Upper lobe of right lung (tissue), 1 donor: Measurements from ENCODE around the gene CSTPP1. TPM values are rescaled to one million over a fixed set of nuclear protein-coding genes. Genes with fewer than 3 reads are reported as not detected.

ENCODE experiments used
- ATAC-seq: fragments of 200-7000 bp; cut with Tn5 transposase; one replicate; pipeline ENCODE4 v1.9.1; 2020; ENCODE audit warnings: mild to moderate bottlenecking, moderate library complexity
- DNase-seq: peaks from one replicate; pipeline ENCODE4 v3.0.0-alpha.2; 2020
- H3K27ac ChIP-seq: fragments of 200-600 bp; one replicate; pipeline ENCODE4 v1.8.0; 2022
- H3K27me3 ChIP-seq: fragments of 200-600 bp; one replicate; pipeline ENCODE4 v1.8.0; 2022; ENCODE audit warnings: mild to moderate bottlenecking
- H3K36me3 ChIP-seq: fragments of 200-600 bp; one replicate; pipeline ENCODE4 v1.8.0; 2022
- H3K4me1 ChIP-seq: fragments of 200-600 bp; one replicate; pipeline ENCODE4 v1.8.0; 2022
- H3K4me3 ChIP-seq: fragments of 200-600 bp; one replicate; pipeline ENCODE4 v1.8.0; 2022; ENCODE audit warnings: mild to moderate bottlenecking
- H3K9me3 ChIP-seq: fragments of 200-600 bp; one replicate; pipeline ENCODE4 v1.8.0; 2022
- intact Hi-C: fragments of 100-400 bp; cut with DNase I; formaldehyde crosslinking; loops from one replicate; pipeline ENCODE4 v1.11.0; 2022
- total RNA-seq: library from RNA; stranded (reverse); fragmentation: NEBNext Ultra II Directional; extraction: Animal tissue kit (Norgen Biotek cat#: 25700); gene quantifications from one replicate; pipeline ENCODE4 v1.2.1, GENCODE V29; 2021
- TF ChIP-seq, protein P1 (sequence below): fragments of 200-600 bp; IDR thresholded peaks from one replicate; pipeline ENCODE4 v1.8.0; 2022; ENCODE audit warnings: antibody characterized with exemption
- donor health status: DM: no; HTN: yes; CAD: no; lungs with severe emphysema.

CSTPP1 gene
- total RNA-seq, 1 donor from 2014 or later = 26.2 TPM

DNA sequence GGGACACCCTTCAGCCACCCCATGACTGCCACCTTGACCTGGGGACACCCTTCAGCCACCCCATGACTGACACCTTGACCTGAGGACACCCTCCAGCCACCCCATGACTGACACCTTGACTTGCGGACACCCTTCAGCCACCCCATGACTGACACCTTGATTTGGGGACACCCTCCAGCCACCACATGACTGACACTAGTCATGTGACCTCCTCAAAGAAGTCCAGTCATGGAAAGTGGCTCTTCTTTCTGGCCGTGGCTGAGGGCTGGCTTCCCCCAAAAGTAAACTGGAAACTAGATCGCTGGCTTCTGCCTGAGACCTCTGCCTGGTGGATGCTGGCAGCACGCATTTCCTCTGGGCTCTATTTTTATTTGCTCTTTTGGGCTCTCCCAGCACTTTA, 211.7 kb downstream of the CSTPP1 start:
- no peak for DNase-seq
- Histone ChIP-seq H3K27me3 (no peaks in the 10 kb centered on the region), H3K4me3 (no peak overlapping the region), H3K4me1 (peaks cover 14% of the 10 kb centered on the region), H3K36me3 (no peaks in the 10 kb centered on the region), H3K9me3 (no peaks in the 10 kb centered on the region), H3K27ac (no peak overlapping the region)
- intact Hi-C loops = no loop called here
- TF ChIP-seq, protein P1, sequence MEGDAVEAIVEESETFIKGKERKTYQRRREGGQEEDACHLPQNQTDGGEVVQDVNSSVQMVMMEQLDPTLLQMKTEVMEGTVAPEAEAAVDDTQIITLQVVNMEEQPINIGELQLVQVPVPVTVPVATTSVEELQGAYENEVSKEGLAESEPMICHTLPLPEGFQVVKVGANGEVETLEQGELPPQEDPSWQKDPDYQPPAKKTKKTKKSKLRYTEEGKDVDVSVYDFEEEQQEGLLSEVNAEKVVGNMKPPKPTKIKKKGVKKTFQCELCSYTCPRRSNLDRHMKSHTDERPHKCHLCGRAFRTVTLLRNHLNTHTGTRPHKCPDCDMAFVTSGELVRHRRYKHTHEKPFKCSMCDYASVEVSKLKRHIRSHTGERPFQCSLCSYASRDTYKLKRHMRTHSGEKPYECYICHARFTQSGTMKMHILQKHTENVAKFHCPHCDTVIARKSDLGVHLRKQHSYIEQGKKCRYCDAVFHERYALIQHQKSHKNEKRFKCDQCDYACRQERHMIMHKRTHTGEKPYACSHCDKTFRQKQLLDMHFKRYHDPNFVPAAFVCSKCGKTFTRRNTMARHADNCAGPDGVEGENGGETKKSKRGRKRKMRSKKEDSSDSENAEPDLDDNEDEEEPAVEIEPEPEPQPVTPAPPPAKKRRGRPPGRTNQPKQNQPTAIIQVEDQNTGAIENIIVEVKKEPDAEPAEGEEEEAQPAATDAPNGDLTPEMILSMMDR = no peak
- ATAC-seq = no peak

DNA sequence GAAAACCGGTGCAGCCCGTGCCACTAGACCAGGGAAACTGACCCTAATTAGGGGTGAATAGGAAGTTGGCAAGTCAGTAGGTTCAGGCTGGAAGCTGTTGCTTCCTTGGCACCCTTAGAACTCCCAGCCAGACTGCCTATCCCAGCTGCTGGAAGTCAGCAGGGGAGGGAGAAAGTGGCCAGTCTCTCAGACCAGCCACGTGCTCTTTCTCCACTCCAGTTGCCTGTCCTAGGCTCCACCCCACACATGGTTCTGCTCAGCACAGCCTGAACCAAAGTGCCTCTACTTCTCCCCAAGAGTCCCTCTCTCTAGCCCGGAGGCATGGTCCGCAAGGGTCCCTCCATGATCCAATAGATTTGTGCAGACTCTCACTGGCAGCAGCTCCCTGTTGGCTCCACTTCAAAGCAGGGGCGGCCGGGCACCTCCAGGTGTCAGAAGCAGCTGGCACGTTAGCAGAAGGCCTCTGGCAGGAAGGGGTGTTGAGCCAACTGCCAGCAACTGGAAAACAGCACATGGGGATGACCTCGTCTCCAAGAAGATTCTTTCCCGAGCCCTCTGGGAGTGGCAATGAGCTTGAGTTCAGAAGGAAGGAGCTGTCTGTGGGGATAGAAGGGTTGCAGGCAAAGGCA, 212.5 kb downstream of the CSTPP1 start:
- TF ChIP-seq, protein P1 = no peak
- peak overlapping the region; percentile 36 for H3K27ac ChIP-seq
- DNase-seq (no peak), ATAC-seq (peak; percentile 32)
- peaks cover 22% of the 10 kb centered on the region for H3K4me1 ChIP-seq
- intact Hi-C loops = no loop called here
- no peaks in the 10 kb centered on the region for H3K9me3 ChIP-seq
- H3K27me3 ChIP-seq = no peaks in the 10 kb centered on the region
- no peaks in the 10 kb centered on the region for H3K36me3 ChIP-seq
- no peak overlapping the region for H3K4me3 ChIP-seq

DNA sequence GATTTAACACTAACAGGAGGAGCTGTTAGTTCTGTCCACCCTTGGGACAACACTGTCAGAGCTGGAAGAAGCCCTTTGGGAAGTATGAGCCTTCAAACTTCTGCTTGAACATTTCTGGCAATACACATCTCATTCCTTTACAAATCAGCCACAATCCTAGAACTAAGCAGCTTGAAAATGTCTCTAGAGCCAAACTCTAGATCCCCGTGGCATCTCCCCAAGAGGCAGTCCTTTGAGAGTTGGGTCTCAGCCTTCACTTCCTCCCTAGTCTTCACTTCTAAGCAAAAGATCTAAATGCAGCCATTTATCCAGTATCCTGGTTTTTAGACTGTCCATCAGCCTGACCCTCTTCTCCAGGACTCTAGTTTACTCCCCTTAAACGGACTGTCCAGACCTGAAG, 213.2 kb downstream of the CSTPP1 start:
- intact Hi-C loops = loop anchor here (5.0 kb wide), 1 partner anchor 262 kb away; no protein-coding TSS in a partner anchor
- no peak overlapping the region for H3K4me3 ChIP-seq
- H3K27ac ChIP-seq = peak overlapping the region; percentile 36
- ATAC-seq (no peak), DNase-seq (no peak)
- H3K9me3 ChIP-seq = no peaks in the 10 kb centered on the region
- TF ChIP-seq, protein P1 = no peak
- H3K27me3 ChIP-seq = no peaks in the 10 kb centered on the region
- peaks cover 23% of the 10 kb centered on the region for H3K4me1 ChIP-seq
- no peaks in the 10 kb centered on the region for H3K36me3 ChIP-seq

DNA sequence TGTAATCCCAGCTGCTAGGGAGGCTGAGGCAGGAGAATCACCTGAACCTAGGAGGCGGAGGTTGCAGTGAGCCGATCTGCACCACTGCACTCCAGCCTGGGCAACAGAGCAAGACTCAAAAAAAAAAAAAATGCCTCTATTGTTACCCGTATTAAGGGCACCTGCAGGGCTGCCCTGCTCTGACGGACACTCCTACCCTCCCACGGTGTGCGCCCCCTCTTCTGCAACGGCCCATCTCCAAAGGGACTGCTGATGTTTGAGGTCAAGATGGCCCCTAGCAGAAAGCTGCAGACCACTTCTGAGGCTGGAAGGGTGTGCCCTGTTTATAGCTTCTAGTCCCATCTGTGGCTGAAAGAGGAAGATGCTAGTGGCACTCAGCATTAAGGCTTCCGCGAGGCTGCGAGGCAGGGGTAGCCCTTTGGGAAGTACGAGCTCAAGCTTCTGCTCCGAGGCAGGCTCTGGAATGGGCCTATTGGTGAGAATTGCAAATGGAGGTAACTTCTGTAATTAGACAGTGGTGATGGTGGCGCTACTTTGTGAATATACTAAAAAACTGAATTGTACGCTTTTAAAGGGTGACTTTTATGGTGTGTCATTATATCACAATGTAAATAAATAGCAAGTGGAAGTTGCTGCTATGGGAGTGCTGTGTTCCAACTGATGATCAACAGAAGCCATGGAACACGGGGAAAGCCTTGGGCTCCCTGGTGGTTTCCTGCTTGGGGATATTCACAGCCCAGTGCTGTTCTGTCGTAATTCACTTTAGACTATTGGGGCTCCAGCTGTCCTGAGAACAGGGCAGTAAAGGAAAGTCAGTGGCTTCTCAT, 215.8 kb downstream of the CSTPP1 start:
- intact Hi-C loops = loop anchor here (5.0 kb wide), 1 partner anchor 265 kb away; no protein-coding TSS in a partner anchor
- Histone ChIP-seq H3K36me3 (no peaks in the 10 kb centered on the region), H3K27ac (no peak overlapping the region), H3K9me3 (no peaks in the 10 kb centered on the region), H3K4me1 (peaks cover 23% of the 10 kb centered on the region), H3K27me3 (no peaks in the 10 kb centered on the region), H3K4me3 (no peak overlapping the region)
- TF ChIP-seq, protein P1 = no peak
- ATAC-seq (no peak), DNase-seq (no peak)

DNA sequence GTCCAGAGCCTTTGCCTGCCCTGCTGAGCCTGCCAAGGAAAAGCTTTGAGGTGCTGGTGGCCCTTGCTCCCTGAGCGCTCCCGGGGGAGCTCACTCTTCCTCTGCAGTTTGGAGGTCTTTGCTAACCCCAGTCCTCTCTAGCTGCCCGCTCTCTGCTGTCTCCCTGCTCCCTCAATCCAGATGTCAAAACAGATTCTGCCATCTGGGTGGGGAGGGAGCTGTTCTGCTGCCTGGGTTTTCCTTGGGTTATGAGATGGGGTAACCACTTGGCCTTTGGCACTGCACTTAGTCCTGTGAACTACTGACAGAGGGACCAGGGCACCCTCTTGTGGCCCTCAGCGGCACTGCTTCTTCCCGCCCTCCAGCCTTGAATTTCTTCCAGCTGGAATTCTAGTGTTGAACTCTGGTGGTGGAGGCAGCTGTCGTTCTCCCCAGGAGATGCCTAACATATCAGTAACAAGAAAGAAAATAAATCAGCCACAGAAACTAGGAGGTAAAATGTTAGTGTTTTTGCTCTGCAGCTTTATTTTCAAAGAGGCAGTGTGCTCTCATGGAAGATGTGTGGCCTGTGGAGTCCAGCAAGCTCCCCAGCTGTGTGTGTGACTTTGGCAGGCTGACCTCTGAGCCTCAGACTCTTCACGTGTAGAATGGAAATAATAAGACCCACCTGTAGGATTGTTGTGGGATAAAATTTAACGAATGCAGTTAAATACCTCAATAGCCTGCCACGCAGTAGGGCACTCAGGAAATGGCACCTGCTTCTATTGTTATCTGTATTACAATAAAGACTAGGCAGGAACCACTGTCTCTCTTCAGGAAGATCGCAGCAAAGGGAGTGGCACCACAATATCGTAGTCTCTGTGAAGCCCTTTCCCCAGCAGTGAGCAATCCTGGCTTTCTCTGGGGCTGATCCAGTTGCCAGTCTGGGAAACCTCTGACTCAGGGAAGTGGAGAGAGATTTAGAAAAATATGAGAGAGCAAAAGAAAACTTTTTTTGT, 216.7 kb downstream of the CSTPP1 start:
- TF ChIP-seq, protein P1 = peak; percentile 94
- H3K36me3 ChIP-seq = no peaks in the 10 kb centered on the region
- intact Hi-C loops = loop anchor here (5.0 kb wide), 1 partner anchor 266 kb away; no protein-coding TSS in a partner anchor
- H3K27ac ChIP-seq = no peak overlapping the region
- H3K4me1 ChIP-seq = peaks cover 23% of the 10 kb centered on the region
- DNase-seq (peak; percentile 82), ATAC-seq (peak; percentile 92)
- H3K4me3 ChIP-seq = no peak overlapping the region
- no peaks in the 10 kb centered on the region for H3K27me3 ChIP-seq
- no peaks in the 10 kb centered on the region for H3K9me3 ChIP-seq
